DND-41 (cell line): ENCODE results near the gene PM20D2.

ENCODE experiments used
- EZH2 ChIP-seq: IDR thresholded peaks from 3 replicates; pipeline ENCODE4 v1.6.1; 2012; ENCODE audit warnings: borderline replicate concordance, low read depth, mild to moderate bottlenecking, moderate library complexity, low read length, inconsistent platforms; ENCODE audit not compliant: severe bottlenecking
- TF ChIP-seq, protein P1 (sequence below): IDR thresholded peaks from 2 replicates; pipeline ENCODE4 v1.5.1; 2012; ENCODE audit warnings: borderline replicate concordance, low read length, moderate library complexity, mild to moderate bottlenecking; ENCODE audit not compliant: poor library complexity, severe bottlenecking; ENCODE audit errors: extremely low read depth

GRCh38 chr6:89208551-89208950 lies 62.7 kb downstream of the PM20D2 start:
- TF ChIP-seq, protein P1, sequence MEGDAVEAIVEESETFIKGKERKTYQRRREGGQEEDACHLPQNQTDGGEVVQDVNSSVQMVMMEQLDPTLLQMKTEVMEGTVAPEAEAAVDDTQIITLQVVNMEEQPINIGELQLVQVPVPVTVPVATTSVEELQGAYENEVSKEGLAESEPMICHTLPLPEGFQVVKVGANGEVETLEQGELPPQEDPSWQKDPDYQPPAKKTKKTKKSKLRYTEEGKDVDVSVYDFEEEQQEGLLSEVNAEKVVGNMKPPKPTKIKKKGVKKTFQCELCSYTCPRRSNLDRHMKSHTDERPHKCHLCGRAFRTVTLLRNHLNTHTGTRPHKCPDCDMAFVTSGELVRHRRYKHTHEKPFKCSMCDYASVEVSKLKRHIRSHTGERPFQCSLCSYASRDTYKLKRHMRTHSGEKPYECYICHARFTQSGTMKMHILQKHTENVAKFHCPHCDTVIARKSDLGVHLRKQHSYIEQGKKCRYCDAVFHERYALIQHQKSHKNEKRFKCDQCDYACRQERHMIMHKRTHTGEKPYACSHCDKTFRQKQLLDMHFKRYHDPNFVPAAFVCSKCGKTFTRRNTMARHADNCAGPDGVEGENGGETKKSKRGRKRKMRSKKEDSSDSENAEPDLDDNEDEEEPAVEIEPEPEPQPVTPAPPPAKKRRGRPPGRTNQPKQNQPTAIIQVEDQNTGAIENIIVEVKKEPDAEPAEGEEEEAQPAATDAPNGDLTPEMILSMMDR, result no peak
- TF ChIP-seq EZH2, result no peak
